ENCODE data around the gene MED16.
"Not testable (repeated sequence)": the region's sequence is repeated elsewhere in the genome, so short reads cannot be mapped to it uniquely, and the experiment has no call there.

MED16 gene

GRCh38 chr19:889662-890295, 3.2 kb downstream of the MED16 start:
- no peak overlapping the region for H3K4me3 ChIP-seq (ENCODE audit: low read depth, low read length)

DNA sequence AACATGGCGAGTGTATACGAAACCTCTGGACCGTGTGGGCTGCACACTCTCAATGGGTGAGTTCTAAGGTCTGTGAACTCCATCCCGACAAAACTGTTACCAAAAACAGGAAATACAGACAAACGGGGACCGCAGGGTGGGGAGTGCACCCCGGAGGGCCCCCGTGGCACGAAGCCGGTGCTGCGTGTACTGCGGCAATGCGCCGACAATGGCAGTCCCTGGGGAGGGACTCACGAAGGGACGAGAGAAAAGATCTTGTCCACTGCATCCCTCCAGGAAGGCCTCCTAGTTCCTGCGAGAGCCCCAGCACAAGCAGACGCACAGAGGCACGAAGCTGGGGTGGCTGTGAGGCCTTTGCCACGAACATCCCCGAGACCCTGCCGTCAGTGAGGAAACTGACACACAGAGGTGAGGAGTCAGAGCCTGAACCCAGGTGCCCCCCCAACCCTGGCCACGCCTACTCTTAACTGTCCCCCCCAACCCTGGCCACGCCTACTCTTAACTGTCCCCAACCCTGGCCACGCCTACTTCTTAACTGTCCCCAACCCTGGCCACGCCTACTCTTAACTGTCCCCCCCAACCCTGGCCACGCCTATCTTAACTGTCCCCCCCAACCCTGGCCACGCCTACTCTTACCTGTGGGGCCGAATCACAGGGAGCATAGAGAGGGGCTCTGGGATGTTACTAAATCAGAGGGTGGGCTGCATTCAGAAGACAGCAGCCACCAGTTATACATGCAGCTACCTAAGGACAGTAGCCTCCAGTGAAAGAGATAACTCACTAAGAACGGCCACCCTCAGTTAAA, 4.2 kb downstream of the MED16 start:
- no peak overlapping the region for H3K4me3 ChIP-seq (ENCODE audit: low read depth, low read length)

- no peak overlapping the region for H3K4me3 ChIP-seq (ENCODE audit: low read depth, low read length)
These were observed 5.4 kb downstream of the MED16 start for GRCh38 chr19:887599-887998.

DNA sequence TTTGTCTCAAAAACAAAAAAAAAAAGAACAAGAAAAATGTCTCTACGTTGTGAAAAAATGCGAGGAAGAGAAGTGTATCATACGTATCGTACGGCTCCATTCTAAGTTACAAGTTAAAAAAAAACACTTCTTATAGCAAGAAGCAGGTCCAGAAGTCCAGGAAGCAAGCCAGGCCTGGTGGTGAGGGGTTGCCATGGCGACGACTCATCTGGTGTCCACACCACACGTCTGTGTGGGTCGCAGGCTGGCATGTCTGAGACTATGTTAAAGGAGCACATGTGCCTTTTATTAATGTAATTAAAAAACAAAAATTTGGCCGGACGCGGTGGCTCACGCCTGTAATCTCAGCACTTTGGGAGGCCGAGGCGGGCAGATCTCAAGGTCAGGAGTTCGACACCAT, 5.9 kb downstream of the MED16 start:
- no peak overlapping the region for H3K4me3 ChIP-seq (ENCODE audit: low read depth, low read length)

- H3K4me3 ChIP-seq (ENCODE audit: low read depth, low read length), result no peak overlapping the region
These were observed 7.3 kb downstream of the MED16 start for GRCh38 chr19:885536-886224.

GRCh38 chr19:884420-885211, 8.4 kb downstream of the MED16 start:
- H3K4me3 ChIP-seq (ENCODE audit: low read depth, low read length), result no peak overlapping the region

DNA sequence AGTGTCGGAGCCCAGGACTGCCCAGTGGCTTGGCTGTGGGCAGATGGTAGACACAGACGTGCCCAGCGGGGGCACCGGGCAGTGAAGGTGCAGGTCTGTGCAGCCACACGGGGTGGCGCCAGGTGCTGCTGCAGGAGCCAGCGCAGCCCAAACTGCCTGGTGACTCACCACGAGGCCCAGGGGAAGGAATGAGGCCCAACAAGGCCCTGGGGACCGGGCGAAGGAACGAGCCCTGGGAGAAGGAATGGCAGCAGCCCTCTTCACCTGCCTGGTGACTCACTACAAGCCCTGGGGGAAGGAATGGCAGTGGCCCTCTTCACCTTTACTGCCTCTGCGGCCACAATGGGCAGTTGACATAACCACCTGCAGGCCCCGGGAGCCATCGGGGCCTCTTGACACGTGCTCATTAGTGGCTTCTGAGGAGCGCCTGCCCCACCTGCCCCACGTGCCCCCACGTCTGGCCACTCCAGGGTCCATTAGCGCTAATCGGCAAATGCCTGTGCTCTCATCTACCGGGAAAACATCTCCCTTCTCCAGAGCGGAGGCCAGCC, 9.3 kb downstream of the MED16 start:
- no peak overlapping the region for H3K4me3 ChIP-seq (ENCODE audit: low read depth, low read length)

GRCh38 chr19:882871-883497, 10.0 kb downstream of the MED16 start:
- no peak overlapping the region for H3K4me3 ChIP-seq (ENCODE audit: low read depth, low read length)

- H3K4me3 ChIP-seq (ENCODE audit: low read depth, low read length), result no peak overlapping the region
These were observed 11.5 kb downstream of the MED16 start for GRCh38 chr19:881385-882071.

DNA sequence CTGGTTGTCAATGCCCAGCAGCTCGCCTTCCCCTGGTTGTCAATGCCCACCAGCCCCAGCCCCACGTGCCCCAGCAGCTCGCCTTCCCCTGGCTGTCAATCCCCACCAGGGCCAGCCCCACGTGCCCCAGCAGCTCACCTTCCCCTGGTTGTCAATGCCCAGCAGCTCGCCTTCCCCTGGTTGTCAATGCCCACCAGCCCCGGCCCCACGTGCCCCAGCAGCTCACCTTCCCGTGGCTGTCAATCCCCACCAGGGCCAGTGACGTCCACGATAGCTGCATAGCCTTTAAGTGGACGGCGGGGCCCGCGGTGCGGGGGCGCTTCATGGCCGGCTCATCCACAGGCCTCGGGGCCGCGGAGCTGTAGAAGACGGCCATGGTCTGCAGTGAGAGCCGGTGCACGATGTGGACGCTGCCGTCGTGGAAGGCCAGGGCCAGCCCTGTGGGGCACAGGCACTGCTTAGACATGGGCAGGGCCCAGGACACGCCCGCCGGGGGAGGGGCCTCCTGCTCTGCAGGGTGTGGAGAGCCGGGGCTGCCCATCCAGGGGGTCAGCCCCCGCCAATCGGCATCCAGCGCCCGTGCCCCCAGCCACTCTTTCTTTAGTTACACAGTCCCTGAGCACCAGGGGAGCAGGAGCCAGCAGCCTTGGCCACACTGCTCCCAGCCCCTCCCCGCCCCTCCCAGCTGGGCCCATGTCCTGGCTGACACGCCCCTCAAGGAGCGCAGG, 13.1 kb downstream of the MED16 start:
- H3K4me3 ChIP-seq (ENCODE audit: low read depth, low read length), result no peak overlapping the region

GRCh38 chr19:878751-879561, 14.0 kb downstream of the MED16 start:
- H3K4me3 ChIP-seq (ENCODE audit: low read depth, low read length), result not testable (repeated sequence)

DNA sequence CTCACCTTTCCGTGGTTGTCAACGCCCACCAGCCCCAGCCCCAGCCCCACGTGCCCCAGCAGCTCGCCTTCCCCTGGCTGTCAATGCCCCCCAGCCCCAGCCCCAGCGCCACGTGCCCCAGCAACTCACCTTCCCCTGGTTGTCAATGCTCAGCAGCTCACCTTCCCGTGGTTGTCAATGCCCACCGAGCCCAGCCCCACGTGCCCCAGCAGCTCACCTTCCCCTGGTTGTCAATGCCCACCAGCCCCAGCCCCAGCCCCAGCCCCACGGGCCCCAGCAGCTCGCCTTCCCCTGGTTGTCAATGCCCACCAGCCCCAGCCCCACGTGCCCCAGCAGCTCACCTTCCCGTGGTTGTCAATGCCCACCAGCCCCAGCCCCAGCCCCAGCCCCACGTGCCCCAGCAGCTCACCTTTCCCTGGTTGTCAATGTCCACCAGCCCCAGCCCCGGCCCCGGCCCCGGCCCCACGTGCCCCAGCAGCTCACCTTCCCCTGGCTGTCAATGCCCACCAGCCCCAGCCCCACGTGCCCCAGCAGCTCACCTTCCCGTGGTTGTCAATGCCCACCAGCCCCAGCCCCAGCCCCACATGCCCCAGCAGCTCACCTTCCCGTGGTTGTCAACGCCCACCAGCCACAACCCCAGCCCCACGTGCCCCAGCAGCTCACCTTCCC, 14.9 kb downstream of the MED16 start:
- not testable (repeated sequence) for H3K4me3 ChIP-seq (ENCODE audit: low read depth, low read length)

DNA sequence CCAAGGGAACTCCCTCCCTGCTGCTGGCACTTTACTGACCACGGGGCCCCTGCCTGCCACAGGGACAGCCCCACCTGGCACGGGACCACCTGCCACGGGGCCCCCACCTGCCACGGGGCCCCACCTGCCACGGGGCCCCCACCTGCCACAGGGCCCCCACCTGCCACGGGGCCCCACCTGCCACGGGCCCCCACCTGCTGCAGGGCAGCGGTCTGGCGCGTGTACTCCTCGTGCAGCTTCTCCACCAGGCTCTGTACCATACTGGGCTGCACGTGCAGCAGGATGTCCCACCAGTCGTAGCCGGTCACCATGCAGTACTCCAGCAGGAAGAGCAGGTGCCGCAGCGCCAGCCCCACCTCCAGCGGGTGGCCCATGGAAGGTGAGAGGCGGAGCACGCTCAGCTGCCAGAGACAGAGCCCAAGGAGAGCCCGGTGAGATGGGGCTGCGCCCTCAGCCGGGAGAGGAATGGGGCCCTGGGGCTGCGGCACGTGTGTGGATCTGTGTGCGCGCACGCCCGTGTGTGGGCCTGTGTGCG, 16.1 kb downstream of the MED16 start:
- no peak overlapping the region for H3K4me3 ChIP-seq (ENCODE audit: low read depth, low read length)

DNA sequence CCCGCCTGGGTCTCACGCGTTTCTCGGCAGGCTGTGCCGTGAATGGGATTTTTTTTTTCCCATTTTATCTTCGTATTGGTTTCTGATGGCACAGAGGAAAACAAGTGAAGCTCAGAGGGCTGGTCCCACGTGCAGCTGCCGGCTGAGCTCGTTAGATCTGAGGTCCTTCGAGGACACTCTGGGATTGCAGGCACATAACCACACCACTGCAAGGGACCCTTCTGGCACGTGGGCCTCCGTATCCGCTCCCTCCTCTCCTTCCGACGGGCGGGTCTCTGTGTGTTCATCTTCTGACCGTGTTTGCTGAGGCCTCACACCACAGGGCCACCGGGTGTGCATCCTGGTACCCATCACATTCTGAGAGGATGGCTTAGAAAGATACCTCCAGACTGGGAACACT, 16.9 kb downstream of the MED16 start:
- no peak overlapping the region for H3K4me3 ChIP-seq (ENCODE audit: low read depth, low read length)

GRCh38 chr19:875265-875879, 17.6 kb downstream of the MED16 start:
- H3K4me3 ChIP-seq (ENCODE audit: low read depth, low read length), result no peak overlapping the region

GRCh38 chr19:873561-874041, 19.4 kb downstream of the MED16 start:
- no peak overlapping the region for H3K4me3 ChIP-seq (ENCODE audit: low read depth, low read length)

GRCh38 chr19:873084-873483, 19.9 kb downstream of the MED16 start:
- no peak overlapping the region for H3K4me3 ChIP-seq (ENCODE audit: low read depth, low read length)

All from iPS-11a (cell line).